MM.1S (cell line): ENCODE measurements around the gene NME7.

Source experiments
- DNase-seq: peaks from one replicate; pipeline ENCODE4 v3.0.0-alpha.2; 2015
- H2AFZ ChIP-seq: fragments of 300-600 bp; sonication (generic); 2 replicates; pipeline ENCODE4 v1.6.0; 2016; ENCODE audit warnings: antibody characterized with exemption, low read length
- H3F3A ChIP-seq: fragments of 300-600 bp; sonication (generic); 2 replicates; pipeline ENCODE4 v1.6.1; 2016; ENCODE audit warnings: mild to moderate bottlenecking, antibody characterized with exemption, low read length, moderate library complexity, mixed read lengths; ENCODE audit not compliant: insufficient read depth
- H3K27ac ChIP-seq: fragments of 300-600 bp; sonication (generic); 2 replicates; pipeline ENCODE4 v1.5.1; 2016; ENCODE audit warnings: mild to moderate bottlenecking, low read length
- H3K27me3 ChIP-seq: fragments of 300-600 bp; sonication (generic); replicated peaks from 2 replicates; pipeline ENCODE4 v1.6.0; 2016; ENCODE audit warnings: low read length; ENCODE audit not compliant: insufficient read depth
- H3K36me3 ChIP-seq: fragments of 300-600 bp; sonication (generic); replicated peaks from 2 replicates; pipeline ENCODE4 v1.6.1; 2016; ENCODE audit warnings: mild to moderate bottlenecking, low read length, mixed read lengths; ENCODE audit not compliant: insufficient read depth
- H3K4me1 ChIP-seq: fragments of 300-600 bp; sonication (generic); 2 replicates; pipeline ENCODE4 v1.6.1; 2016; ENCODE audit warnings: low read length, mixed read lengths
- H3K4me2 ChIP-seq: fragments of 300-600 bp; sonication (generic); 2 replicates; pipeline ENCODE4 v1.6.0; 2016; ENCODE audit warnings: low read depth, low read length
- H3K4me3 ChIP-seq: fragments of 300-600 bp; sonication (generic); 2 replicates; pipeline ENCODE4 v1.5.1; 2016; ENCODE audit warnings: low read length, mixed read lengths
- H3K79me2 ChIP-seq: fragments of 300-600 bp; sonication (generic); 2 replicates; pipeline ENCODE4 v1.6.1; 2016; ENCODE audit warnings: mixed run types, low read length, mixed read lengths
- H3K9ac ChIP-seq: fragments of 300-600 bp; sonication (generic); 2 replicates; pipeline ENCODE4 v1.6.1; 2016; ENCODE audit warnings: low read length, mixed read lengths
- H3K9me2 ChIP-seq: fragments of 300-600 bp; sonication (generic); replicated peaks from 2 replicates; pipeline ENCODE4 v1.6.1; 2016; ENCODE audit warnings: mild to moderate bottlenecking, low read length, mixed read lengths; ENCODE audit not compliant: insufficient read depth
- H3K9me3 ChIP-seq: fragments of 300-600 bp; sonication (generic); replicated peaks from 2 replicates; pipeline ENCODE4 v1.6.1; 2016; ENCODE audit warnings: mild to moderate bottlenecking, low read length, mixed read lengths; ENCODE audit not compliant: insufficient read depth
- H4K20me1 ChIP-seq: fragments of 300-600 bp; sonication (generic); 2 replicates; pipeline ENCODE4 v1.6.1; 2016; ENCODE audit warnings: mild to moderate bottlenecking, low read length, moderate library complexity, mixed read lengths; ENCODE audit not compliant: insufficient read depth
- EZH2 ChIP-seq: fragments of 300-600 bp; sonication (generic); optimal IDR thresholded peaks from 2 replicates; pipeline ENCODE3; 2017; ENCODE audit warnings: low read depth, mild to moderate bottlenecking, antibody characterized with exemption, low read length, mixed read lengths
- EZH2phosphoT487 ChIP-seq: fragments of 300-600 bp; sonication (generic); IDR thresholded peaks from 2 replicates; pipeline ENCODE4 v1.6.1; 2018; ENCODE audit warnings: antibody characterized with exemption, low read length
- TF ChIP-seq, protein P1 (sequence below): fragments of 300-600 bp; sonication (generic); IDR thresholded peaks from 2 replicates; pipeline ENCODE4 v1.5.1; 2016; ENCODE audit warnings: antibody characterized with exemption, low read length, mixed read lengths

The NME7 gene

GRCh38 chr1:169263059-169263458 lies 104.5 kb downstream of the NME7 start:
- H3K9me3 ChIP-seq = no peaks in the 10 kb centered on the region
- TF ChIP-seq, protein P1, sequence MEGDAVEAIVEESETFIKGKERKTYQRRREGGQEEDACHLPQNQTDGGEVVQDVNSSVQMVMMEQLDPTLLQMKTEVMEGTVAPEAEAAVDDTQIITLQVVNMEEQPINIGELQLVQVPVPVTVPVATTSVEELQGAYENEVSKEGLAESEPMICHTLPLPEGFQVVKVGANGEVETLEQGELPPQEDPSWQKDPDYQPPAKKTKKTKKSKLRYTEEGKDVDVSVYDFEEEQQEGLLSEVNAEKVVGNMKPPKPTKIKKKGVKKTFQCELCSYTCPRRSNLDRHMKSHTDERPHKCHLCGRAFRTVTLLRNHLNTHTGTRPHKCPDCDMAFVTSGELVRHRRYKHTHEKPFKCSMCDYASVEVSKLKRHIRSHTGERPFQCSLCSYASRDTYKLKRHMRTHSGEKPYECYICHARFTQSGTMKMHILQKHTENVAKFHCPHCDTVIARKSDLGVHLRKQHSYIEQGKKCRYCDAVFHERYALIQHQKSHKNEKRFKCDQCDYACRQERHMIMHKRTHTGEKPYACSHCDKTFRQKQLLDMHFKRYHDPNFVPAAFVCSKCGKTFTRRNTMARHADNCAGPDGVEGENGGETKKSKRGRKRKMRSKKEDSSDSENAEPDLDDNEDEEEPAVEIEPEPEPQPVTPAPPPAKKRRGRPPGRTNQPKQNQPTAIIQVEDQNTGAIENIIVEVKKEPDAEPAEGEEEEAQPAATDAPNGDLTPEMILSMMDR = no peak
- no peak for TF ChIP-seq EZH2phosphoT487
- no peak for TF ChIP-seq EZH2
- no peaks in the 10 kb centered on the region for H4K20me1 ChIP-seq
- no peak overlapping the region for H3K27ac ChIP-seq
- no peak overlapping the region for H3K9ac ChIP-seq
- H3K4me2 ChIP-seq = no peak overlapping the region
- H3K36me3 ChIP-seq = no peaks in the 10 kb centered on the region
- no peak for DNase-seq
- H3K9me2 ChIP-seq = no peaks in the 10 kb centered on the region
- no peak overlapping the region for H2AFZ ChIP-seq
- no peaks in the 10 kb centered on the region for H3K4me1 ChIP-seq
- no peaks in the 10 kb centered on the region for H3F3A ChIP-seq
- H3K27me3 ChIP-seq = no peaks in the 10 kb centered on the region
- H3K4me3 ChIP-seq = no peak overlapping the region
- no peaks in the 10 kb centered on the region for H3K79me2 ChIP-seq

DNA sequence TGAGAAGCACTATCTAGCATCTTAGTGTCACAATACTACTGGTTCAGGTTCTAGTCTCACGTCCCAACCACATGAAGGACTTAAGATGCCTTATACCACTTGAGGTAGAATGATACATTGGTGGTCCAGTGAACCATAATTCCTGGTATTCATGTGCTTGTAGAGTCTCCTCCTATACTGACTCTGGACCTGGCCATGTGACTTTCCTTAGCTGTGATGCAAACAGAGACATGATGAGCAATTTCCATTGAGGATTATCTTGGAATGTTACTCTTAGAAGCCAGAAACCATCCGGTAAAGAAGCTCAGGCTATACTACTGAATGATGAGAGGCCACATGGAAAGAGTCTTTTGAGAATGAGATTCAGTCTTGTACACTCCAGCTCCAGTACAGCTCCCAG lies 105.7 kb downstream of the NME7 start:
- no peaks in the 10 kb centered on the region for H4K20me1 ChIP-seq
- no peak overlapping the region for H3K9ac ChIP-seq
- H3K9me2 ChIP-seq = no peaks in the 10 kb centered on the region
- no peaks in the 10 kb centered on the region for H3F3A ChIP-seq
- no peak overlapping the region for H3K4me2 ChIP-seq
- no peaks in the 10 kb centered on the region for H3K79me2 ChIP-seq
- DNase-seq = no peak
- H3K27ac ChIP-seq = no peak overlapping the region
- H3K4me3 ChIP-seq = no peak overlapping the region
- H3K36me3 ChIP-seq = no peaks in the 10 kb centered on the region
- H3K4me1 ChIP-seq = no peaks in the 10 kb centered on the region
- TF ChIP-seq EZH2 (no peak), EZH2phosphoT487 (no peak)
- TF ChIP-seq, protein P1 = no peak
- no peaks in the 10 kb centered on the region for H3K9me3 ChIP-seq
- H3K27me3 ChIP-seq = no peaks in the 10 kb centered on the region
- no peak overlapping the region for H2AFZ ChIP-seq

GRCh38 chr1:169260478-169261151 lies 107.0 kb downstream of the NME7 start:
- Histone ChIP-seq H2AFZ (no peak overlapping the region), H3K36me3 (no peaks in the 10 kb centered on the region), H3K9ac (no peak overlapping the region), H3K79me2 (no peaks in the 10 kb centered on the region), H3K4me2 (no peak overlapping the region), H3K27me3 (no peaks in the 10 kb centered on the region), H3K27ac (no peak overlapping the region), H3K4me3 (no peak overlapping the region), H3F3A (no peaks in the 10 kb centered on the region), H3K9me2 (no peaks in the 10 kb centered on the region), H4K20me1 (no peaks in the 10 kb centered on the region), H3K4me1 (no peaks in the 10 kb centered on the region), H3K9me3 (no peaks in the 10 kb centered on the region)
- DNase-seq = no peak
- TF ChIP-seq EZH2 = no peak
- TF ChIP-seq, protein P1 = no peak
- no peak for TF ChIP-seq EZH2phosphoT487
